AG10803 (cell line): ENCODE results near the gene HTT.
"Not testable (repeated sequence)": the region's sequence is repeated elsewhere in the genome, so short reads cannot be mapped to it uniquely, and the experiment has no call there.

Experiments used
- DNase-seq: peaks from one replicate; pipeline ENCODE4 v3.0.0; 2010; ENCODE audit warnings: low read depth
- H3K4me3 ChIP-seq: 2 replicates; pipeline ENCODE4 v1.5.1; 2011; ENCODE audit warnings: mild to moderate bottlenecking, low read length, control low read depth
- TF ChIP-seq, protein P1 (sequence below): conservative IDR thresholded peaks from 2 replicates; pipeline ENCODE4 v1.5.1; 2011; ENCODE audit warnings: mild to moderate bottlenecking, low read length, control low read depth, inconsistent platforms

HTT gene

GRCh38 chr4:3046623-3047022 is 27.9 kb upstream of the HTT start:
- TF ChIP-seq, protein P1, sequence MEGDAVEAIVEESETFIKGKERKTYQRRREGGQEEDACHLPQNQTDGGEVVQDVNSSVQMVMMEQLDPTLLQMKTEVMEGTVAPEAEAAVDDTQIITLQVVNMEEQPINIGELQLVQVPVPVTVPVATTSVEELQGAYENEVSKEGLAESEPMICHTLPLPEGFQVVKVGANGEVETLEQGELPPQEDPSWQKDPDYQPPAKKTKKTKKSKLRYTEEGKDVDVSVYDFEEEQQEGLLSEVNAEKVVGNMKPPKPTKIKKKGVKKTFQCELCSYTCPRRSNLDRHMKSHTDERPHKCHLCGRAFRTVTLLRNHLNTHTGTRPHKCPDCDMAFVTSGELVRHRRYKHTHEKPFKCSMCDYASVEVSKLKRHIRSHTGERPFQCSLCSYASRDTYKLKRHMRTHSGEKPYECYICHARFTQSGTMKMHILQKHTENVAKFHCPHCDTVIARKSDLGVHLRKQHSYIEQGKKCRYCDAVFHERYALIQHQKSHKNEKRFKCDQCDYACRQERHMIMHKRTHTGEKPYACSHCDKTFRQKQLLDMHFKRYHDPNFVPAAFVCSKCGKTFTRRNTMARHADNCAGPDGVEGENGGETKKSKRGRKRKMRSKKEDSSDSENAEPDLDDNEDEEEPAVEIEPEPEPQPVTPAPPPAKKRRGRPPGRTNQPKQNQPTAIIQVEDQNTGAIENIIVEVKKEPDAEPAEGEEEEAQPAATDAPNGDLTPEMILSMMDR, result no peak
- no peak overlapping the region for H3K4me3 ChIP-seq
- no peak for DNase-seq

GRCh38 chr4:3047464-3048286 is 26.8 kb upstream of the HTT start:
- TF ChIP-seq, protein P1, result peak; percentile 77
- DNase-seq, result peak; percentile 40
- H3K4me3 ChIP-seq, result no peak overlapping the region

GRCh38 chr4:3051141-3051897 is 23.2 kb upstream of the HTT start:
- not testable (repeated sequence) for DNase-seq, H3K4me3 ChIP-seq

DNA sequence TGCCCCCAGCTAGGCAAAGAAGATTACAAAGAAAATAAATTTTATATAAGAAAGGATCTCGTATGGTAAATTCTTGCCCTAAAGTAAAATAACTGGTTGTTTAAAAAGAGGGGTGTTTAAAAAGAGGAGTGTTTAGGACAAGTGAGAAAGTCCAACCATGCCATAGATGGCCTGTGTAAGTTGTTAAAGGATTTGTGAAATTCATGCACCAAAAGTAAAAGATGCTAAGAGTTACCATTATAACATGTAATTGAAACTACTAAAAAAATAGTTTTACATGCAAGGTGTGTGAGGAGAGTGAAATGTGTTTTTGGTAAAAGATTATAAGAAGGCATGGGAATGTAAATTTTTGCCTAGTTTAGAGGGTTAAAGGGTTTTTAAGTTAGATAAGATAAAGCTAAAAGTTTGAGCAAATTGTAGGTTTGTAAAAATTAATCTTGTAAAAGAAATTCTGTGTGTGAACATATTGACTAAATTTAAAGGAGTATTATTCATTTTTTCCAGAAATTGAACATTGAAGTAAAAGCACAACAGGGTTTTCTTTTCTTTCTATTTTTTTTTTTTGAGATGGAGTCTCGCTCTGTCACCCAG is 20.2 kb upstream of the HTT start:
- no peak for DNase-seq
- TF ChIP-seq, protein P1, result no peak
- no peak overlapping the region for H3K4me3 ChIP-seq

GRCh38 chr4:3059943-3060342 is 14.5 kb upstream of the HTT start:
- DNase-seq, result no peak
- TF ChIP-seq, protein P1, result no peak
- no peak overlapping the region for H3K4me3 ChIP-seq

- DNase-seq, result no peak
- H3K4me3 ChIP-seq, result no peak overlapping the region
- TF ChIP-seq, protein P1, result no peak
These were observed 13.5 kb upstream of the HTT start for GRCh38 chr4:3060946-3061345.

- no peak overlapping the region for H3K4me3 ChIP-seq
- peak; percentile 68 for DNase-seq
- TF ChIP-seq, protein P1, result no peak
These were observed 12.0 kb upstream of the HTT start for GRCh38 chr4:3062471-3062870.
